Measurements from ENCODE around the gene BCL11B. TPM values are rescaled to one million over a fixed set of nuclear protein-coding genes. Genes with fewer than 3 reads are reported as not detected.

Gene BCL11B
- polyA plus RNA-seq, 1 experiment = not detected

GRCh38 chr14:99159341-99160340 lies 112.4 kb downstream of the BCL11B start:
- Histone ChIP-seq H3K36me3 (ENCODE audit: control insufficient read depth, insufficient read depth, low read length) (no peaks in the 10 kb centered on the region), H3K4me3 (ENCODE audit: low read depth, low read length) (no peak overlapping the region), H3K27me3 (ENCODE audit: control insufficient read depth, insufficient read depth, low read length) (no peaks in the 10 kb centered on the region)
- POLR2A ChIA-PET = no interaction called here
- CTCF ChIA-PET = no interaction called here
- TF ChIP-seq CTCF (IDR thresholded peaks at IDR 0.05; ENCODE audit: insufficient read depth, low read depth, low read length) = no peak
- DNase-seq (ENCODE audit: low read depth) = no peak

GRCh38 chr14:99158646-99159165 lies 113.3 kb downstream of the BCL11B start:
- CTCF ChIA-PET = no interaction called here

GRCh38 chr14:99158150-99158549 lies 113.8 kb downstream of the BCL11B start:
- no peak overlapping the region for H3K4me3 ChIP-seq (ENCODE audit: low read depth, low read length)
- ChIA-PET POLR2A (no interaction called here), CTCF (no interaction called here)
- no peaks in the 10 kb centered on the region for H3K36me3 ChIP-seq (ENCODE audit: control insufficient read depth, insufficient read depth, low read length)
- DNase-seq (ENCODE audit: low read depth) = no peak
- H3K27me3 ChIP-seq (ENCODE audit: control insufficient read depth, insufficient read depth, low read length) = no peaks in the 10 kb centered on the region
- TF ChIP-seq CTCF (IDR thresholded peaks at IDR 0.05; ENCODE audit: insufficient read depth, low read depth, low read length) = no peak

More at GRCh38 chr14:99158646-99159165, 113.3 kb downstream of the BCL11B start:
- Histone ChIP-seq H3K27me3 (ENCODE audit: control insufficient read depth, insufficient read depth, low read length) (no peaks in the 10 kb centered on the region), H3K4me3 (ENCODE audit: low read depth, low read length) (no peak overlapping the region), H3K36me3 (ENCODE audit: control insufficient read depth, insufficient read depth, low read length) (no peaks in the 10 kb centered on the region)
- DNase-seq (ENCODE audit: low read depth) = no peak
- TF ChIP-seq CTCF (IDR thresholded peaks at IDR 0.05; ENCODE audit: insufficient read depth, low read depth, low read length) = no peak
- POLR2A ChIA-PET = no interaction called here

GRCh38 chr14:99157676-99158075 lies 114.3 kb downstream of the BCL11B start:
- H3K36me3 ChIP-seq (ENCODE audit: control insufficient read depth, insufficient read depth, low read length) = no peaks in the 10 kb centered on the region
- no peaks in the 10 kb centered on the region for H3K27me3 ChIP-seq (ENCODE audit: control insufficient read depth, insufficient read depth, low read length)
- H3K4me3 ChIP-seq (ENCODE audit: low read depth, low read length) = no peak overlapping the region
- no peak for DNase-seq (ENCODE audit: low read depth)
- ChIA-PET POLR2A (no interaction called here), CTCF (no interaction called here)
- TF ChIP-seq CTCF (IDR thresholded peaks at IDR 0.05; ENCODE audit: insufficient read depth, low read depth, low read length) = no peak

GRCh38 chr14:99157246-99157645 lies 114.8 kb downstream of the BCL11B start:
- TF ChIP-seq CTCF (IDR thresholded peaks at IDR 0.05; ENCODE audit: insufficient read depth, low read depth, low read length) = no peak
- no peaks in the 10 kb centered on the region for H3K27me3 ChIP-seq (ENCODE audit: control insufficient read depth, insufficient read depth, low read length)
- DNase-seq (ENCODE audit: low read depth) = no peak
- H3K4me3 ChIP-seq (ENCODE audit: low read depth, low read length) = no peak overlapping the region
- no peaks in the 10 kb centered on the region for H3K36me3 ChIP-seq (ENCODE audit: control insufficient read depth, insufficient read depth, low read length)
- CTCF ChIA-PET = no interaction called here
- POLR2A ChIA-PET = no interaction called here

All from BJ (cell line).